ENCODE results near the gene CORO1C. TPM values are rescaled to one million over a fixed set of nuclear protein-coding genes. Genes with fewer than 3 reads are reported as not detected.
A peak's percentile ranks its signal among the peaks of the same experiment; 100 is the strongest.

Gene CORO1C
- total and polyA plus RNA-seq, 9 of the 15 experiments (the other 6 are each of a cell fraction or from before 2014, with no cell fraction given) = 55.2 to 280 (median 150) TPM

GRCh38 chr12:108629151-108629550, 102.2 kb downstream of the CORO1C start (continued):
- TF ChIP-seq TFAP4 (CRISPR knock-in tag; IDR thresholded peaks at IDR 0.05; ENCODE audit: borderline replicate concordance) (0 out of 2 replicates have a peak, but pooled peaks have one; percentile 14), TRIM28 (IDR thresholded peaks at IDR 0.05) (no peak), TEAD1 (CRISPR knock-in tag; IDR thresholded peaks at IDR 0.05) (peak in 1 of 2 experiments; percentile 32; a peak in 1 of 4 replicates), DMBX1 (CRISPR knock-in tag; IDR thresholded peaks at IDR 0.05; ENCODE audit: borderline replicate concordance) (peak; percentile 30; the same call in 1 of the 2 replicates), ZBTB17 (CRISPR knock-in tag; IDR thresholded peaks at IDR 0.05) (peak; percentile 57), ZC3H4 (CRISPR knock-in tag; IDR thresholded peaks at IDR 0.05; ENCODE audit: borderline replicate concordance) (0 out of 2 replicates have a peak, but pooled peaks have one; percentile 26), RCOR1 (IDR thresholded peaks at IDR 0.05; ENCODE audit: borderline replicate concordance in 1 of 2, low read depth in 2 of 2, low read length in 2 of 2) (peak in 1 of 2 experiments; percentile 54; a peak in 2 of 4 replicates), ZBTB9 (CRISPR knock-in tag; IDR thresholded peaks at IDR 0.05) (peak; percentile 19; the same call in 1 of the 2 replicates), HBP1 (CRISPR knock-in tag; IDR thresholded peaks at IDR 0.05) (0 out of 2 replicates have a peak, but pooled peaks have one; percentile 19), HDAC3 (IDR thresholded peaks at IDR 0.05; ENCODE audit: borderline replicate concordance, partially characterized antibody) (no peak), ZBTB7A (IDR thresholded peaks at IDR 0.05; ENCODE audit: borderline replicate concordance, control insufficient read depth, low read depth, low read length) (peak; percentile 53; the same call in 1 of the 2 replicates), RBM25 (IDR thresholded peaks at IDR 0.05; ENCODE audit: low read depth, low read length, severe bottlenecking) (peak; percentile 7), ZNF830 (CRISPR knock-in tag; IDR thresholded peaks at IDR 0.05) (no peak), CTCF (IDR thresholded peaks at IDR 0.05 in 2 of 3, conservative IDR thresholded peaks at IDR 0.05 in 1 of 3; ENCODE audit: insufficient read depth in 2 of 3, low read depth in 1 of 3, low read length in 3 of 3) (no peak), SMARCA5 (IDR thresholded peaks at IDR 0.05) (peak; percentile 88), TGIF2 (CRISPR knock-in tag; IDR thresholded peaks at IDR 0.05) (no peak), HES1 (IDR thresholded peaks at IDR 0.05; ENCODE audit: low read depth) (no peak), MTF1 (CRISPR knock-in tag; IDR thresholded peaks at IDR 0.05; ENCODE audit: borderline replicate concordance) (0 out of 2 replicates have a peak, but pooled peaks have one; percentile 42), POLR3A (IDR thresholded peaks at IDR 0.05; ENCODE audit: borderline replicate concordance, extremely low read depth, insufficient read depth, insufficient read length) (no peak), ZNF140 (CRISPR knock-in tag; IDR thresholded peaks at IDR 0.05) (peak; percentile 27; the same call in 1 of the 2 replicates)
